Nephron progenitor cell (in vitro differentiated cells): Measurements from ENCODE around the gene VDR.

Experiments
- DNase-seq: peaks from one replicate; pipeline ENCODE4 v3.0.0; 2021
- H3K27ac Mint-ChIP-seq: 2 replicates; pipeline ENCODE4 v1.8.0; 2021; ENCODE audit warnings: mild to moderate bottlenecking, moderate library complexity, mixed read lengths
- H3K27me3 Mint-ChIP-seq: 2 replicates; pipeline ENCODE4 v1.8.0; 2021; ENCODE audit warnings: mild to moderate bottlenecking, low read depth, mixed read lengths; ENCODE audit not compliant: poor library complexity
- H3K36me3 Mint-ChIP-seq: 2 replicates; pipeline ENCODE4 v1.8.0; 2021; ENCODE audit warnings: low read depth, mixed read lengths
- H3K4me1 Mint-ChIP-seq: 2 replicates; pipeline ENCODE4 v1.8.0; 2021; ENCODE audit warnings: mixed read lengths
- H3K4me3 Mint-ChIP-seq: 2 replicates; pipeline ENCODE4 v1.8.0; 2021; ENCODE audit warnings: mild to moderate bottlenecking, moderate library complexity, mixed read lengths
- H3K9me3 Mint-ChIP-seq: 2 replicates; pipeline ENCODE4 v1.8.0; 2021; ENCODE audit warnings: mild to moderate bottlenecking, moderate library complexity, mixed read lengths
- CTCF ChIP-seq: fragments of 200-600 bp; sonication (generic); IDR thresholded peaks from 2 replicates; pipeline ENCODE4 v1.5.0; 2021; ENCODE audit warnings: antibody characterized with exemption

The VDR gene

GRCh38 chr12:47908738-47909137, 3.9 kb upstream of the VDR start:
- H3K27me3 Mint-ChIP-seq: peaks cover 85% of the 10 kb centered on the region
- peaks cover 5% of the 10 kb centered on the region for H3K9me3 Mint-ChIP-seq
- no peaks in the 10 kb centered on the region for H3K36me3 Mint-ChIP-seq
- H3K4me1 Mint-ChIP-seq: peaks cover 9% of the 10 kb centered on the region
- TF ChIP-seq CTCF: no peak
- DNase-seq: no peak
- no peak overlapping the region for H3K27ac Mint-ChIP-seq
- no peak overlapping the region for H3K4me3 Mint-ChIP-seq

GRCh38 chr12:47907851-47908454, 3.2 kb upstream of the VDR start:
- H3K9me3 Mint-ChIP-seq: peaks cover 3% of the 10 kb centered on the region
- H3K4me3 Mint-ChIP-seq: no peak overlapping the region
- no peak for TF ChIP-seq CTCF
- H3K27ac Mint-ChIP-seq: no peak overlapping the region
- peaks cover 14% of the 10 kb centered on the region for H3K4me1 Mint-ChIP-seq
- no peak for DNase-seq
- H3K27me3 Mint-ChIP-seq: peaks cover 85% of the 10 kb centered on the region
- H3K36me3 Mint-ChIP-seq: no peaks in the 10 kb centered on the region

DNA sequence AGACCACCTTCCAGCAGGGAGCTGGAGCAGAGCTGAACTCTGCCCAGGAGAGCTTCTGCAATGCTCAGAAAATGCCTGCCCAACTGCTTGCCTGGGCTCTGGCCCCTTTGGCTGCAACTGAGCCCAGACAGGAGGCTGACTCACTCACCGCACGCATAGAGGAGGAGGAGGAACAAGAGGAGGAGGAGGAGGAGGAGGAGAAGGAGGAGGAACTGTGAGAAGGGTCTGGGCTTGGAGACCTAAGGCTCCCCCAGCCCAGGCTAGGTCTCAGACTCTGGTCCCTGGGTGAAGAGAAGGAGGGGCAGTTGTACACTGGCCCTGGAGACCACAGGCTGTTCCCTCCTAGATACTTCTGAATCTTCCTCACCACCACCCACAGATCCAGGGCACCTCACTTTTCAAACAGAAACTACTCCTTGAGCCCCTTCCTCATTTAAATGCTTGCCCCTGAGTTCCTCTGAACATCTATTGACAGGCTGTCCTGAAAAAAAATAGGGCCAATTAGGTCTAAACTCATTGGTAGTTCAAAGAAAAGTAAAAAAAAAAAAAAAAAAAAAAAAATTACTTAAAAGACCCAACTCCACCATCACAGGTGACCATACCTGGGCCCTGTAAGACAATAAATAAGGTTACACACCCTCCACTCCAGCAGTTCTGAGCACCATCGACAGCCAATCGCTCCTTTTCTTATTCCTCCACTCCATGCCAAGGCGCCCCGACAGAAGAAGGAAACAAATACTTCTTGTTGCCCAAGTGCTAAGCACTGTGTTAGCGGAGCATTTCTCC, 674 bp downstream of the VDR start:
- DNase-seq: no peak
- H3K4me3 Mint-ChIP-seq: peak overlapping the region; percentile 77

GRCh38 chr12:47903151-47903611, 1.6 kb downstream of the VDR start:
- Mint-ChIP-seq H3K4me1 (peaks cover 14% of the 10 kb centered on the region), H3K27me3 (peaks cover 92% of the 10 kb centered on the region), H3K36me3 (no peaks in the 10 kb centered on the region), H3K4me3 (no peak overlapping the region), H3K9me3 (peaks cover 3% of the 10 kb centered on the region), H3K27ac (no peak overlapping the region)
- TF ChIP-seq CTCF: no peak
- no peak for DNase-seq

More for the DNA sequence above, 674 bp downstream of the VDR start:
- Mint-ChIP-seq H3K4me1 (peaks cover 14% of the 10 kb centered on the region), H3K27ac (no peak overlapping the region), H3K9me3 (peaks cover 3% of the 10 kb centered on the region), H3K27me3 (peaks cover 99% of the 10 kb centered on the region), H3K36me3 (no peaks in the 10 kb centered on the region)
- TF ChIP-seq CTCF: no peak

- Mint-ChIP-seq H3K27me3 (peaks cover 90% of the 10 kb centered on the region), H3K36me3 (no peaks in the 10 kb centered on the region), H3K4me1 (peaks cover 14% of the 10 kb centered on the region), H3K4me3 (no peak overlapping the region), H3K27ac (no peak overlapping the region), H3K9me3 (peaks cover 3% of the 10 kb centered on the region)
- no peak for TF ChIP-seq CTCF
- no peak for DNase-seq
Measured at GRCh38 chr12:47902131-47902639, 2.6 kb downstream of the VDR start.
